Measurements from ENCODE around the gene EZH2. TPM values are rescaled to one million over a fixed set of nuclear protein-coding genes. Genes with fewer than 3 reads are reported as not detected.

EZH2 gene
- 10 to 100 TPM; 30.8 to 52.0 (median 40.9) TPM for polyA plus RNA-seq (ENCODE audit: insufficient read length in 4 of 4)

DNA sequence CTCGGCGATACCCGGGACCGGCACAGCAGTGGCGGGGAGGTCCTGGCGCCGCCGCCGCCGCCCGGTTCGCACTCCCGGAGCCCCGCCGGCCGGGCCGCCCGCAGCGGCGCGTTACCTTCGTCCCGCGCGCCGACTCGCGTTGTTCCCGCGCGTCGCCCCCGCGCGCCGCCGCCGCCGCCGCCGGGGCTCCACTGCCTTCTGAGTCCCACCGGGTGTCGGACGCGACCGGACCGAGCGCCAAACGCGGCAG is at the start of gene EZH2:
Gene EZH2, minus strand, starts transcription at position 243 of the 250 bp plus-strand sequence. CDS start 36,993 bp downstream, outside the sequence.
- DNase-seq (ENCODE audit: low read depth in 4 of 4, low spot score in 2 of 4), result no peak

DNA sequence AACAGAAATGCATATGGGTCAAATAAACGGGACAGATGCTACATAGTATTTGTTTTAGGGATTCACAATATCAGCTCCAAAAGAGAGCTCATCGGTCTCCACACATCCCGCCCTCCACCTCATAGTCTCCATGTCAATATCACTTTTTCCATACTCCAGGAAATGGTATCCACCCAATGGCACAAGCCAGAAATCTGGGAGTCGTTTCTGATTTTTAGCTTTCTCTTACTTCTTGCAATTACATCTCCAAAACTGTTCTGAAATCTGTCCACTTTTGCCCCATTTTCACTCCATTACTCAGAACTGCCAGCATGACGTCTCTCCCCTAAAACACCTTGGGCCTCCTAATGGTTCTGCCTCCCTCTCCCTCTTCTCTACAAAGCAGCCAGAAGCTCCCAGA is 47.4 kb upstream of the EZH2 start:
- DNase-seq (ENCODE audit: low read depth in 4 of 4, low spot score in 2 of 4), result no peak

DNA sequence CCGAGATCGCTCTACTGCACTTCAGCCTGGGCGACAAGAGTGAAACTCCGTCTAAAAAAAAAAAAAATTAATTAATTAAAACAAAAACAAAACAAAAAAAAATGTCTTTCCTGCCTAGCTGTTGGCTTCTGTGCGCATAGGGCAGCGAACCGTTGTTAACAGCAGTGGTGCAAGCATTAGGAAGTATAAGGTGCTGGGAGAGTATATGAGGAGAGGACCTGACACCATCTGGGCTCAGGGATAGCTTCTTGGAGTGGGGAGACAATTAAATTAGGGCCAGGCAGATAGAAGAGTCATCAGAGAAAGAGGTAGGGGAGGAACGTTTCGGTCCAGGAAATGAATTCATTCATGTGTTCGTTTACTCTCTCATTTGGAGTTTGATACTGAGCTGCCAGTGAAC is 46.2 kb upstream of the EZH2 start:
- no peak for DNase-seq (ENCODE audit: low read depth in 4 of 4, low spot score in 2 of 4)

DNA sequence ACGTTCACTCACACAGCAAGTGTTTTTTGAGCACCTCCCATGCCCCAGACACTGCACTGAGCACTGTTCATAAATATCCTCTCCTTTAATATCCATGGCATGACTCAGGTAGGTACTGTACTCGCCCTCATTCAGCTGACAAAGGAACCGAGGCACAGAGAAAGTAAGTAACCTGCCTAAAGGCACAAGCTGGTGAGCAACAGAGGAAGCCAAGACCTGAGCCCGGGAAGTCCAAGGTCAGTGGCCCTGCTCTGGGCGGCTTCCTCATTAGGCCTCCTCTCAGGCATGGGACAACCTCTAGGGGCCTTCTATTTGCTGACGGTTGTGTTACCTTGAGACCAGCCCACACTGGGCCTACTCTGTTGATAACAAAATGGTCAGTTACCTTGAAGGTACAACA is 45.1 kb upstream of the EZH2 start:
- DNase-seq (ENCODE audit: low read depth in 4 of 4, low spot score in 2 of 4), result no peak

DNA sequence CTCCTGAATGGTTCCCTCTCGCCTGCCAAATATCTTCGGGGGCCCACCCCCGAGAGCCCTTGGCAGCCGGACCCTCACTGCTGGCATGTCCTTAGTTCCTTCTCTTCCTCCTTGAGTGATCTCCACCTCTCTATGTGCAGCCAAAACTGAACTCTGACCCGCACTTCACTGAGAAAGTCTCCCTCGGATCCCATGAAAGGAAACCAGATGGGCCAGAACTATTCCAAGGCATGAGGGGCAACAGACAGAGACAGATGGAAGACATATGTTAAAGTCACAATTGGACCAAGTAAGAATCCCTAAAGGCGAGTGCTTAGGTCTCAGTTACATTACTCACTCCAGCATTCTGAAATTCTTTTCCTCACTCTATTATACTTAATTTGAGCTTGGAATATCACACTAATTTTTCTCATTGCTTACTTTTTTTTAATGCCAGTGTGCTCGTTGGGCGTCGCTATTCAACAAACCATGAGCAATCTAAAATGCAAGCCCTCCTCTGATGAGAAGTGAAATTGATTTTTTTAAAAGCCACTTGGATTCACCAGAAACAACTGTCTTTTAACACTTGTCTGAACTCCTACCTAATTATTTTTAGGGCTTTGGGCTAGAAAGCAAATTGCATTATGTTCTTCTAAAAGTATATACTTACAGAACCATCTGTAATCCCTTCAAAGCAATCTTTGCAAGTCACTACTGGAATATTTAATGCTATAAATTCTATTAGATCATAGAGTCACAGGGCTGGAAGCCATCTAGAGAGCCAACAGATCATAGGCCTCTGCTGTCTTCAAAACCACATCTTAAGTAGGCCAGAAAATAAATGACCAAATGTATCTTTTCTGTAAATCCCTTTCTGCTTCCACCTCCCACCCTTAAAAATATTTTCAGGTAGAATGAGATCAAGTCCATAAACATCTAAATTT is 43.3 kb upstream of the EZH2 start:
- DNase-seq (ENCODE audit: low read depth in 4 of 4, low spot score in 2 of 4), result no peak

DNA sequence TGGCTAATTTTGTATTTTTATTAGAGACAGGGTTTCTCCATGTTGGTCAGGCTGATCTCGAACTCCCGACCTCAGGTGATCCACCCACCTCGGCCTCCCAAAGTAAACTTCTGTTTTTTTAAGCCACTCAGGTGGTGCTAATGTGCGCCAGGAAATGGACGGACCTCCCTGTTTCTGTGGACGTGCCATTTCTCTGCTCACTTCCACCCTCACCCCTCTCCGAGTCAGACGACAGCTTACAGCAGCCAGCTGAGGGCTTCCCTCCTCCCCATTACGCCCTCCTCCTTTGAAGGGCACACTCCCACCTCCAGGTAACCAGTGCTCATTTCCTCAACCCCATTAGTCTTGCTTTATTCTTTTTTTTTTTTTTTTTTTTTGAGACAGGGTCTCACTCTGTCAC is 41.7 kb upstream of the EZH2 start:
- no peak for DNase-seq (ENCODE audit: low read depth in 4 of 4, low spot score in 2 of 4)

DNA sequence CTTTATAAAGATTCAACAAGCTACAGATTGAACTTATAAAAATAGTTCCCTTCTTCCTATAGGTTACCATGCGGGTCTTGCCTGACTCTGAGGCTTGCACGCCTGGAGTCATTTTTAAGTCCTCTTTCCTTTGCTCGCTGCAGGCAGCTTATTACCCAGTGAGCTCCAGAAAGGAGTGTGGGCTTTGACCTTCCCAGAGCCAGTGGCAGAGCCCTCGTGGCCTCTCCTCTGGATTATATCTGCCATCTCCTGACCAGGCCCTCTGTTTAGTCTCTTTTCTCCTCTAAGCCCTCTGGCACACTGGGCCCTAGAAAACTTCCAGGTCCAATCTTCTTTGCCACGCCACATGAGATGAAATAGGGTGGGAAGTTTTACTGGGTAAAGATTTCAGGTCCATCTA is 39.9 kb upstream of the EZH2 start:
- no peak for DNase-seq (ENCODE audit: low read depth in 4 of 4, low spot score in 2 of 4)

DNA sequence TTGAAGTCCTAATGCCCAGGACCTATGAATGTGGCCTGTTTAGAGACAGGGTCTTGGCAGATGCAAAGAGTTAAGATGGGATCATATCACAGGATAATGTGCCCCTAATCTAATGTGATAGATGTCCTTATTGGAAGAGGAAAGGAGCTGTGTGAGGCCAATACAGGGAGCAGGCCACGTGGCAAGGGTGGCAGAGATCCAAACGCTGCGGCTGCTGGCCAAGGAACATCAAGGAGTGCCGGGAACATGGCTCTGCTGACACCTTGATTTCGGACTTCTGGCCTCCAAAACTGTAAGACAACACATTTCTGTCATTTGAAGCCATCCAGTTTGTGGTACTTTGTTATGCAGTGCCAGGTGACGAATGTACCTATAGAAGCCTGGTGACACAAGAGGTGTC is 37.7 kb upstream of the EZH2 start:
- DNase-seq (ENCODE audit: low read depth in 4 of 4, low spot score in 2 of 4), result no peak

DNA sequence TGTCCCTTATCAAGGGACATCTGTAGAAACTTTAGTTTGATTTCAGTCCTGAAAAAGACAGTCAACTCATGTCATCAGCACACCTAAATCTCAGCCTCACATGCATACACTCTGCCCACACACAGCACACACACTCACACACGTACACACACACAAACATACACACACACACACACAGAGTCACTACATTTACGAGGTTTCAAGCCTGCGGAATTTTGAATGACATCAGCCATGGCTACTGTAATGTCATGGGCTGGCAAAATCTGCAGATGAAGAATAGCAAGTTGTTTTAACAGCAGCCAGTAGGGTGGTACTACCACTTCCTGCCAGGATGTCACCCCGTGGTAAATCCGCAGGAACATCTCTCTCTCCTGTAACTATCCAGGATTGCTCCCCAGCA is 37.1 kb upstream of the EZH2 start:
- no peak for DNase-seq (ENCODE audit: low read depth in 4 of 4, low spot score in 2 of 4)

DNA sequence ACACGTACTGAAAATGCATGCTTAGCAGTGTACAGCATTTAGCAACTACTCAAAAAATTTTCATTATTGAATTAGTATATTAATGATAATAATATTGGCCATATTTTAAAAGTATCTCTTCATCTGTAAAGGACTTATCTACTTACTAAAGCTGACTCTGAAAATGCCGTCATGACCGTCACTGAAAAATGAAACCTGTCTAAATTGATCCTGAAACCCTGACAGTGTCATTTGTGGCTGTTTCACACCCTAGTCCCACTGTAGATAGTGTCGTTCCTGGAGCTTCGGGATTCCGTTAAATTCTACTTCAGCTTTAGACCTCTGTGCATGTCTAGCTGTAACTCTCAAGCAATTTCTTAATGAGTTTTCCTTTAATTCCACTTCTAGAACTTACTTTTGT is 35.8 kb upstream of the EZH2 start:
- no peak for DNase-seq (ENCODE audit: low read depth in 4 of 4, low spot score in 2 of 4)

DNA sequence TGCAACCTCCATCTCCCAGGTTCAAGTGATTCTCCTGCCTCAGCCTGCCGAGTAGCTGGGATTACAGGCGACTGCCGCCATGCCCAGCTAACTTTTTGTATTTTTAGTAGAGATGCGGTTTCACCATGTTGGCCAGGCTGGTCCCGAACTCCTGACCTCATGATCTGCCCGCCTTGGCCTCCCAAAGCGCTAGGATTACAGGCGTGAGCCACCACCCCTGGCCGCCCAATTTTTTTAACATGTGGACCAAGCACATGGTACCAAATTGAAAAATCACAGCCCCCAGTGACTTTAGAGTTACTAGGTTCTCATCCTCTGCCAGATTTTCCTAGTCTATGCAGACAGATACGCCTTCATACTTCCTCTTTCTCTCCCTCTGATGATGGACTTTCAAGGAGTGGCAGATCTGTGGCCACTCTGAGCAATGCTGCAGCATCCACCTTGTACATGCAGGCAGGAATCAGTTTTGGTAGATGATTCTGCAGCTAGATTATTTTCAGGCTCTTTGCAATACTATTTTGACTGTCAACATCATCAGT is 34.0 kb upstream of the EZH2 start:
- DNase-seq (ENCODE audit: low read depth in 4 of 4, low spot score in 2 of 4), result no peak

DNA sequence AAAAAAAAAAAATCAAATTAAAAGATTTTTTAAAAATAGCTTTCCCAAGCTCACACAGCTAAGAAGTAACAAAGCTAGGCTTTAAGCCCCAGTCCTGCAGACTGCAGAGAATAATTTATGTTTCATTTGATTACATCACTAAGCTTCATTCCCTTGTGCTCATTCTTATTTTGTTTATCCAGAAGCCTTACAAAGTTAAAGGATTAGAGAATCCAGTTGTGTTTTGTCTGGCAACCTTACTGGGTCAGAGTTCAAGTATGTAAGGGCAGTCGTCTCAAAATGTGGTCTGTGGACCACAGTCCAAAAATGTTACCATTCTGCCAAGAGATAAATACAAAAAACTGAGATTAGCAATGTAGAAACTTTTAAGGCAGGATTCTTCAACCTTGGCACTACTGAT is 32.1 kb upstream of the EZH2 start:
- peak in 1 of 4 donors; percentile 37 for DNase-seq (ENCODE audit: low read depth in 4 of 4, low spot score in 2 of 4)

DNA sequence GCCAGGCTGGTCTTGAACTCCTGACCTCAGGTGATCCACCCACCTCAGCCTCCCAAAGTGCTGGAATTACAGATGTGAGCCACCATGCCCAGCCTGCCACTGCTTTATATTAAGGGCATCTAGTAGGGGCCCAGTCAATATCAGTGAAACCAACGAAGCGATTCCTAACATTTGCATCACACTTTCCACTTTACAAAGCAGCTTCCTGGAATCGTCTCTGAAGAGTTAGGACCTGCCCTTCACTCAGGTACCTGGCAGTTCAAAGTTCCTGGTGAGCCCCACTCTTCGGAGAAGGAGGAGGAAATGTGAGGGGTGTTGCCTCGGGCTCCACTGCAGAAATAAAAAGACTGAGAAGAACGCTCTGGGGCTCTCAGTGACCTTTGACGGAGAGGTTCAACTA is 31.1 kb upstream of the EZH2 start:
- no peak for DNase-seq (ENCODE audit: low read depth in 4 of 4, low spot score in 2 of 4)

DNA sequence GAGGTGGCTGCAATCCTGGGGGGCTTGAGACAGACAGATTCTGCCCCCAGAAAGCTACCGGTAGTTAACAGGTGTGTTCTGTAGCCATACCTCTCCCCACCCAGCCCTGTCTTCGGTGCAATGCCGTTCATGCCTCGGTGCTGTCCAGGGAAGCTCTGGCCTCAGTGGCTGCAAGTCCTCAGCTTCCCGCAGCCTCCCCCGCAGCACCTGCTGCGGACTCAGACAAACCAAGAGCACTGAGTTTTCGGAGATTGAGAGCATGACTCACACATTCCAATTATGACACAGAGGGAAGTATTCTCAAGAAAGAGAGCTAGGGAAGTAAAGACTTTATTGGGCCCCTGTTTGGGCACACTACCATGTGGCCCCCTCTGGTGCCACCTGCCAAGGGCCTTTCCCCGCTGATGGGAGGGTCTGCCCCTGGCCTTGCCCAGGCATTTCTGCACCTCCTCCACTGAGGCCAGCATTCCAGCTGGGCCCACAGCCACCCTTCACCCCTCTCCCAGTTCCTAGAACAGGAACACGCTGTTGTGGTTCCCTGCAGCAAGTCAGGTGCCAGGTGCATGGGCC is 30.2 kb upstream of the EZH2 start:
- no peak for DNase-seq (ENCODE audit: low read depth in 4 of 4, low spot score in 2 of 4)

DNA sequence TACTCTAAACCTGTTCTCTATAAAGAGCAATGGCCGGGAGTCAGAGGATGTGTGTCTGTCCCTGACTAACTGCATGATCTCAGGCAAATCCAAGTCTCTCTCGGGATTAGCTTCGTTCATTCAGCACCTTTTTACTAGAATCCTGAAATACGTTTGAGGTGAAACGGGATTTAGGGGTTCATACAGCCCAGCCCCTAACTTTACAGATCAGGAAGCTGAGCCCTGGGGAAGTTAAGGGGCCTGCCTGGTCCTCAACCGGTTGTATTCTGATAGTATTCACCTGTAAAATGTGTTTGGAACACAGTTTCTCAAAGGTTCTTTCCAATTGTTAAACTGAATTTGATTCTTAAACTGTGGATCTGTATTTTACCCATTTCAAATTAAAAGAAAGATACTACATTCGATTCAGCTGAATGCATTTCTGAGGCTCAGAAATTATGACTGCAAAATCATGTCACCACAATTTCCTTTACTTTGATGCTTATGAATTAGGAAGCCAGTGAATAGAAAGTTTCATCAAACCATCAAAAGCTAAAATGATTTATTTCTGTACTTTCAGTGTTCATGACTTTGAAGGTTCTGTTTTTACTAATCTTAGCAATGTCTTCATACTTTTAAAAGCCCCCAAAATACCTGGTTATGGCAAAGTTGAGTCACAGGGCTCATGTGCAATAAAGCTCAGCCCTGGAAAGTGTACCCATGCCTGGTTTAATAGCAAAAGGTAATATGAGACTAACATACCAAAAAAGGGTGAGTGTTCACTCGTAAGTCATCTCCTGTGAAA is 28.9 kb upstream of the EZH2 start:
- no peak for DNase-seq (ENCODE audit: low read depth in 4 of 4, low spot score in 2 of 4)

DNA sequence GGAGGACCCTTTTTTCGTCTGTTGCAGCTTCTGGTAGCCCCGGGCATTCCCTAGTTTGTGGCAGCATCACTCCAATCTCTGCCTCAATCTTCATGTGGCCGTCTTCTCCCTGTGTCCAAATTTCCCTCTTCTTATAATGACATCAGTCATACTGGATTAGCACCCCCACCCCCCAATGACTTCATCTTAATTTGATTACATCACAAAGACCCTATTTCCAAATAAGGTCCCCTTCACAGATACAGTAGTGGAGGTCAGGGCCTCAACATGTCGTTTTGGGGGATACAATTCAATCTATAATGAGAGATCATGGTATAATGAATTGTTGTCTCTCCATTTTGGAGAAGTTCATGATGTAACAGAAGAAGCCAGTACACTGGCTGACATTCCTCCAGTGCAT is 28.1 kb upstream of the EZH2 start:
- DNase-seq (ENCODE audit: low read depth in 4 of 4, low spot score in 2 of 4), result no peak

DNA sequence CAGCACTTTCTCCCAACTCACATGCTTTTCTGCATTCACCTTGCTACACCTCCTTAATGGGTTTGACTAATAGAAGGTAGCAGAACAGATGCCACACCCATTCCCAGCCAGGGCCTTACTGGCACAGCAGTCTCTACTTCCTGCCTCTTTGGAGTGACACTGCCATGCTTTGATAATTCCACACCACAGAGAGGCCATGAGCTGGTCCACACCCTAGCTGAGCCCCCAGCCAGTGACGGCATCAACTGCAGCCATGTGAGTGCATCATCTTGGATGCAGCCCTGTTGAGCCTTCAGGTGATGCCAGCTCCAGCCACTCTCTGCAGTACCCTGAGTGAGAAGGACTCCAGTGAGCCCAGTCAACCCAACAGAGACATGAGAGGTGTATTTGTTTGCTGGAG is 27.5 kb upstream of the EZH2 start:
- no peak for DNase-seq (ENCODE audit: low read depth in 4 of 4, low spot score in 2 of 4)

DNA sequence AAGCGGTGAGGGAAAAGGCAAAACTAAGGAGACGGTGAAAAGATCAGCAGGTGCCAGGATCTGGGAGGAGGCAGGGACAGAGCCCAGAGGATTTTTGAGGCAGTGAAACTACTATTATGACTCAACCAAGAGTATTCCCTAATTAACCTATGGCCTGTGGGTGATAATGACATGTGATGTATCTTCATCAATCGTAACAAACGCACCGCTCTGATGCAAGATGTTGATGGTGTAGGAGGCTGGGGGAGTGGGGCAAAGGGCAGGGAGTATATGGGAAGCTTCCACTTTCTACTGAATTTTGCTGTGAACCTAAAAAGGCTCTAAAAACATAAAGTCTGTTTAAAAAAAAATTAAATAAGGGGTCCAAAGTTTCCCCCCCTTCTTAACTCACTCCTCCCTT is 25.5 kb upstream of the EZH2 start:
- no peak for DNase-seq (ENCODE audit: low read depth in 4 of 4, low spot score in 2 of 4)

DNA sequence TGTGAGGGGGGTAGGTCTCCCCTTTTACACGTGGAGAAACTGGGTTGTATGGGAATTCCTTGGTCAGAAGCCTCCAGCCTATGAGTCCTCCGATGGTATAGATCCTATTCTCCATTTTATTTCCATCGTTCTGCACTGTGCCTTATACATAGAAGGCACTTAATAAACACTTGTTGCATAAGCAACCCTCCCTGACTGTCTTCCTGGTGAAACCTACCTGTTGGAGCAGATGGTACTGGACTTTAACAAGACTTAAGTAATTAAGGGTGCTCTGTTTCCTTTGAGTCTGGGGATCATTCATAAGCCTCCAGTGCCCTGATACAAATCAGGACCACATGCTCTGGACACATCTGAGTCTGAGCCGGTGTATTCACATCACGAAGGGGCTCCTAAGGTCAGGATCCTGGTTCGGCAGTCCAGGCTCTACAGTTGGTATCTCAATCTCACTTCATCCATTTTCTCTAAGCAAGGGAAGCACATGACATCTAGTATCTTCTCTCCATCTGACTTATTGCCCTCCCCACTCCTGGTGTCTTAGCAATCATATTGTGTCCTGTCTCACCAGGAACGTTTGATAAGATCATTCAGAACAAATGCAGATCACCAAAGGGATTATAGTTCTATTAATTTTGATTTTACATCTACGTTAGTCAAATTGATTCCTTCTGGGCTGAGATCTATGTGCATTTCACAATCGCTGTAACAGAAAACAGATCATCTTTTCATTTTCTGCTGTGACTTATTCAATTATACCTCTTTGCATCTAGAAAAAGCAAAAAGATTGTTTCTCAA is 22.8 kb upstream of the EZH2 start:
- no peak for DNase-seq (ENCODE audit: low read depth in 4 of 4, low spot score in 2 of 4)

DNA sequence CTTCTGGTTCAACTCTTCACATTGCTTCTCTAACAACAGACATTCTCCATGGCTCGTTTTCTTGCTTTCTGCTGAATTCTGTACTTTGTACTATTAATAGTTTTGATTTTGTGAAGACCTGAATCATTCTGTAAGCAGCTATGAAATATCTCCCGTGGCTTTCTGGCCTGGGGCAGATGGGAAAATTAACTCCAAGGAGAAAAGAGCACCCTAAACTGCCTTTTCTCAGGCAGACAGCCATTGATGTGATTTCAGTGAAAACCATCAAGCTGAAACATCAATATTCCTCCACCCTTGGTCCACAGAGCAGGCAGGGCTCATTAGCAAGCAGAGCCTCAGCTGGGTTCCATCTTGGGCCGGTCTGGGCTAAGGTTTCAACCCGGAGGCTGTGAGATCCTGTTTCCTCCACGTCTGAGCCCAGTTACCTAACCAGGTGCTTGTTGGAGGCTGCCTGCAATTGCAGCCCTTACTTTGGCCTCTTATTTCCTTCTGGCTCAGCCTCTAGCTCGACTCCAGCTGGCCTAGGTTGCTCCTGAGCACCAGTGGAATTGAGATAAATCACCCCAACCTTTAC is 21.1 kb upstream of the EZH2 start:
- no peak for DNase-seq (ENCODE audit: low read depth in 4 of 4, low spot score in 2 of 4)

All from left renal cortex interstitium (tissue), 4 donors.